Right atrium auricular region (tissue), 2 donors: ENCODE data around the gene PBX2. TPM values are rescaled to one million over a fixed set of nuclear protein-coding genes. Genes with fewer than 3 reads are reported as not detected.

Source experiments
- DNase-seq: peaks from one replicate; pipeline ENCODE4 v3.0.0-alpha.2; 2019; ENCODE audit warnings: low spot score
- H3K27ac ChIP-seq, 2 donors: fragments of 200-600 bp; sonication (generic); 1 replicate in 1 of 2; 2 replicates in 1 of 2; pipeline ENCODE4 v1.5.1; 2016 to 2019
- H3K27me3 ChIP-seq, 2 donors: fragments of 200-600 bp; sonication (generic); one replicate each; pipeline versions ENCODE4 v1.5.1 to v1.6.0; 2017 to 2019
- H3K36me3 ChIP-seq: fragments of 200-600 bp; sonication (generic); one replicate; pipeline ENCODE4 v1.5.1; 2016
- H3K4me1 ChIP-seq, 2 donors: fragments of 200-600 bp; sonication (generic); one replicate each; pipeline versions ENCODE4 v1.5.1 to v1.6.0; 2017 to 2019
- H3K4me3 ChIP-seq, 2 donors: fragments of 200-600 bp; sonication (generic); 1 replicate in 1 of 2; 2 replicates in 1 of 2; pipeline ENCODE4 v1.5.1; 2017 to 2019; ENCODE audit warnings: mild to moderate bottlenecking in 1 of 2, moderate library complexity in 1 of 2
- H3K9me3 ChIP-seq, 2 donors: fragments of 200-600 bp; sonication (generic); one replicate each; pipeline ENCODE4 v1.5.1; 2019
- total RNA-seq, 2 donors: library from RNA; depleted of rRNA; stranded (reverse); fragments of >200 nt; gene quantifications; one replicate each; pipeline ENCODE4 v1.1.0, GENCODE V29; 2016
- TF ChIP-seq, protein P1 (sequence below), 2 donors: fragments of 200-600 bp; sonication (generic); IDR thresholded peaks; one replicate each; pipeline ENCODE4 v1.5.1; 2019; ENCODE audit warnings: antibody characterized with exemption in 2 of 2

PBX2 gene
- total RNA-seq, 2 donors from 2014 or later: 26.0 to 32.5 TPM

DNA sequence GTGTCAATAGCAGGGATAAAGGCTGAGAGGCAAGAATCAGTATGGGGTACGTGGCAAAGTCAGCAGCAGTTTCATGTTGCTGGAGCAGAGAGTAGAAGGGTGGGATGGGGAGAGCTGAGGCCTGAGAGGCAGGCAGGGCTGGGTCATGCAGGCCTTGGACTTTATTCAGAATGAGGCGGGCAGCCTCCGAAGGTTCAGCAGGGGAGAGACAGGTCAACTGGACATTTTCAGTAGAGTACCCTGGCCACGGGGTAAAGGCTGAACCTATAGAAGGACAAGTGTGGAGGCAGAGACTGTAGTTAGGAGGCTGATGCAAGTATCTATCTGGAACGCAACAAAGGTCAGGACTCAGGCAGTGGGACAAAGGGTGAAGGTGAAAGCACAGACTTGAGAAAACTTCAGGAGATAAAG is 20.2 kb upstream of the PBX2 start:
- no peak for DNase-seq
- TF ChIP-seq, protein P1, sequence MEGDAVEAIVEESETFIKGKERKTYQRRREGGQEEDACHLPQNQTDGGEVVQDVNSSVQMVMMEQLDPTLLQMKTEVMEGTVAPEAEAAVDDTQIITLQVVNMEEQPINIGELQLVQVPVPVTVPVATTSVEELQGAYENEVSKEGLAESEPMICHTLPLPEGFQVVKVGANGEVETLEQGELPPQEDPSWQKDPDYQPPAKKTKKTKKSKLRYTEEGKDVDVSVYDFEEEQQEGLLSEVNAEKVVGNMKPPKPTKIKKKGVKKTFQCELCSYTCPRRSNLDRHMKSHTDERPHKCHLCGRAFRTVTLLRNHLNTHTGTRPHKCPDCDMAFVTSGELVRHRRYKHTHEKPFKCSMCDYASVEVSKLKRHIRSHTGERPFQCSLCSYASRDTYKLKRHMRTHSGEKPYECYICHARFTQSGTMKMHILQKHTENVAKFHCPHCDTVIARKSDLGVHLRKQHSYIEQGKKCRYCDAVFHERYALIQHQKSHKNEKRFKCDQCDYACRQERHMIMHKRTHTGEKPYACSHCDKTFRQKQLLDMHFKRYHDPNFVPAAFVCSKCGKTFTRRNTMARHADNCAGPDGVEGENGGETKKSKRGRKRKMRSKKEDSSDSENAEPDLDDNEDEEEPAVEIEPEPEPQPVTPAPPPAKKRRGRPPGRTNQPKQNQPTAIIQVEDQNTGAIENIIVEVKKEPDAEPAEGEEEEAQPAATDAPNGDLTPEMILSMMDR (IDR thresholded peaks at IDR 0.05): no peak
- H3K4me1 ChIP-seq: no peaks in the 10 kb centered on the region
- no peak overlapping the region for H3K27ac ChIP-seq
- no peak overlapping the region for H3K4me3 ChIP-seq
- H3K36me3 ChIP-seq: no peaks in the 10 kb centered on the region
- H3K27me3 ChIP-seq: no peaks in the 10 kb centered on the region
- H3K9me3 ChIP-seq: no peaks in the 10 kb centered on the region

DNA sequence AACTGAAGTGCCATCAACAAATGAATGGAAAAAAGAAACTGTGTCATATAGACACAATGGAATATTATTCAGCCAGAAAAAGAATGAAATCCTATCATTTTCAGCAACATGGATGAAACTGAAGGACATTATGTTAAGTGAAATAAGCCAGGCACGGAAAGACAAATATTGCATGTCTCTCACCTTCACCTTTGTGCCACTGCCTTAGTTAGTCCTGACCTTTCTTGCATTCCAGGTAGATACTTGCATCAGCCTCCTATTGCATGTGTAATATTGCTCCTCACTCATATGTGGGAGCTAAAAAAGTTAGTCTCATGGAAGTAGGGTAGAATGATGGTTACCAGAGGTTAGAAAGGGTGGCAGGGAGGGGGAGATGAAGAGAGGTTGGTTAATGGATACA is 19.0 kb upstream of the PBX2 start:
- H3K36me3 ChIP-seq: no peaks in the 10 kb centered on the region

DNA sequence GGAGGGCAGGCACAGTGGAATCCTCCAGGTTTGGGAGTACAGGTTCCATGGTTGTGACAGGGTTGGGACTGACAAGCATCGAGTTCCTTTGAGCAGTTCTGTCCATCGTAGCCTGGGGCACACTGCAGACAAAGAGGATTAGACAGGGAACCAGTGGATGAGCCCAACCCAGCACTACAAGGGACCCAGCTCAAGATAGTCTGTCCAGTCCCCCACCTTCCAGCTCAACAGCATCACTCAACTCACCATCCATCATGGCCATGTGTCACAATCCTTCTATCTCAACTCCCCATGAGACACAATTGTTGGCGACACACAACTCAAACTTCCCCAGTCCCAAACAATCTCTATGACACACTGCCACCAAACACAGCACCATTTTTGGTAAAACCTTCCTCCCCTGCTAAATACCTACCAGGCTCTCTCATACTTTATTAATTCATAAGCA is 14.3 kb upstream of the PBX2 start:
- no peak overlapping the region for H3K4me3 ChIP-seq
- no peaks in the 10 kb centered on the region for H3K36me3 ChIP-seq
- TF ChIP-seq, protein P1 (IDR thresholded peaks at IDR 0.05): no peak
- DNase-seq: no peak
- no peaks in the 10 kb centered on the region for H3K27me3 ChIP-seq
- no peak overlapping the region for H3K27ac ChIP-seq
- no peaks in the 10 kb centered on the region for H3K4me1 ChIP-seq
- H3K9me3 ChIP-seq: no peaks in the 10 kb centered on the region

More for the DNA sequence above, 19.0 kb upstream of the PBX2 start:
- H3K4me1 ChIP-seq: no peaks in the 10 kb centered on the region
- no peak for DNase-seq
- no peaks in the 10 kb centered on the region for H3K27me3 ChIP-seq
- no peak overlapping the region for H3K4me3 ChIP-seq
- no peak overlapping the region for H3K27ac ChIP-seq
- TF ChIP-seq, protein P1 (IDR thresholded peaks at IDR 0.05): no peak
- no peaks in the 10 kb centered on the region for H3K9me3 ChIP-seq

DNA sequence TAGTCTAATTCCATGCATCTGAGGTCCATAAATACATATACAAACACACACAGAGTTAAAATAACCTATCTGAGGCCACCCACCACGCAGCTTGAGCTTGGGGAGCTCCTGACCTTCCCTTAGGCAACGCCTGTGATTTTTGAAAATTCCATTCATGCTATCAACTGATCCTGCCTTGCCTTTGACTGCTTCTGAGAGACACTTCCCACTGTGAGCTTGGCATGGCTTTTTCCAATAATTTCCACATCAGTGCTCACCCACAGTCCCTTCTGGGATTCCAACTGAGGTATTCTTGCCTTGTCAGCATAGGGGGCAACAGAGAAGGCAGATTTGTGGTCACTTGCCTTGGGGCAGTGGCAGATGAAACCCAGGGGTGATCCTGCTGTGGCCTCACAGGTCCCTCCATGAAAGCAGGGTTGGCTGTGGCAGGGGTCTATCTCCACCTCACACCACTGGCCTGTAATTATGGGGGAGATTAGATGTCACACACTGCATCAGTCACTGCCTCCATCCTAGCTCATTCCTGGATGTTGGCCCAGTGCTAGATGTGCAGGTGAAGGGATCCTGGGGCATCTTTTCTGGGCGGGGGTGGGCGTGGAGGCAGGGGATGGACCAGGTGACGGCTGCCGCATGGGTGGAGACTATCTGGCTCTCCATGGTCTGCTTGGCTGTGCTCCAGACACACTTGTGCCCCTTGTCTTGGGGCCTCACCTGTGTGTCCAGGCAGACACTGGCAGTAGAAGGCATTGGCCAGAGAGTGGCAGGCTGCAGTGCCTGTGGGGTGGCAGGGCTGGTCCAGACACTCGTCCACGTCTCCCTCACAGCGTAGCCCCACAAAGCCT is 13.6 kb upstream of the PBX2 start:
- Histone ChIP-seq H3K36me3 (no peaks in the 10 kb centered on the region), H3K27ac (no peak overlapping the region), H3K27me3 (no peaks in the 10 kb centered on the region), H3K9me3 (no peaks in the 10 kb centered on the region), H3K4me1 (no peaks in the 10 kb centered on the region), H3K4me3 (no peak overlapping the region)
- DNase-seq: no peak
- TF ChIP-seq, protein P1 (IDR thresholded peaks at IDR 0.05): no peak

DNA sequence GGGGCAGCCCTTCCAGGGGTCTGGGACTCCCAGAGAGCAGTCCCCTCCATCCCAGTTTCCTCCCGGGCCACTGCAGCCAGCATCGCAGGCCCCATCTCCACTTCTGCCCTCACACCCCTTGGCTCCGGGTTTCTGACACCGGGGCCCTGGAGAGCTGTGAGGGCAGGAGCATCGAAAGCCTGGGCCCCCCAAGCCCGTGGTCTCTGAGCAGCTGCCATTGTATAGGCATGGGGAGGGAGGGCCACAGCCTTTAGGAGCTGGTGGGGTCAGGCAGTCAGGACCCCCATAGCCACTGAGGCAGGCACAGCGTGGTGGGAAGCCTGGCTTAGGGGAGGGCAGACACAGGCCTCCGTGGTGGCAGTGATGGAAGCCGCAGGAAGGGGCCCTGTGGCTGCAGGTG is 12.2 kb upstream of the PBX2 start:
- H3K36me3 ChIP-seq: no peaks in the 10 kb centered on the region
- TF ChIP-seq, protein P1 (IDR thresholded peaks at IDR 0.05): no peak

More for the DNA sequence above, 12.2 kb upstream of the PBX2 start:
- Histone ChIP-seq H3K4me1 (peaks cover 0 to 3% of the 10 kb centered on the region in 2 donors), H3K4me3 (no peak overlapping the region), H3K27me3 (no peaks in the 10 kb centered on the region), H3K9me3 (no peaks in the 10 kb centered on the region), H3K27ac (no peak overlapping the region)
- no peak for DNase-seq
